ENCODE results near the gene LIPK. TPM values are rescaled to one million over a fixed set of nuclear protein-coding genes. Genes with fewer than 3 reads are reported as not detected.
A peak's percentile ranks its signal among the peaks of the same experiment; 100 is the strongest.

LIPK gene
- total and polyA plus RNA-seq, 2 of the 8 experiments (the other 6 are each of a cell fraction or from before 2014, with no cell fraction given), result not detected

DNA sequence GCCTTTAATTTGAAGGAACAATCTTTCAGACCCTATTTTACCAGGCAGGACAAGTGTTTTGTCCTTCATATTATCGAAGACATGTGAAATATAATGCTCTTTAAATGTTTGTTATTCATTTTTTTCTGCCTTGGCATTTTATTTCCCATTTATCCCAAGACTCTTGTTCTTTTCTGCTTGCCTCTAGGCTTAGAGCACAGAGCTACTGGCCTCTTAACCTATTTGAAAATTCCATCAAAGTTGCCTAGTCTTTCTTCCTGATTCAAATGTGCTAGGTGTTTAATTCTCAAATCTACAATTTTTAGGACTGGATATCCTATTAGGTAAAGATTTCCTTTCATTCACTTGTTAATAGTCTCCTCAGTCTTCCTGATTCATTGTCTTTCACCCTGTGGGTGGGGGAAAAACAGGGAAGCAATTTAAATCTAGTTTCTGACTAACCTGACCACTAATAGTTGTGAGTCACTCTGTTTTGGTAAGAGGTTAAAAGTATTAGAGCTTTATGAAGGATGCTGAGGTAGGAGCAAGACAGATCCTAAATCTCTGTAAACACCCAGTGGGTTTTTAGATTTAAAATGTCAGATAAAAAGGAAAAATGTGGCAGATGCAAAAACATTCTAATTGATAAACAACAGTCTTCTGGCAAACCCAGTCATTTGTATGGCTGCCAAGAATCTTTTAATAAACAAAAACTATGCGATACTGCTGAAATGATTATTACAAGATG is 1.5 kb downstream of the LIPK start (continued):
- TF ChIP-seq, protein P1, sequence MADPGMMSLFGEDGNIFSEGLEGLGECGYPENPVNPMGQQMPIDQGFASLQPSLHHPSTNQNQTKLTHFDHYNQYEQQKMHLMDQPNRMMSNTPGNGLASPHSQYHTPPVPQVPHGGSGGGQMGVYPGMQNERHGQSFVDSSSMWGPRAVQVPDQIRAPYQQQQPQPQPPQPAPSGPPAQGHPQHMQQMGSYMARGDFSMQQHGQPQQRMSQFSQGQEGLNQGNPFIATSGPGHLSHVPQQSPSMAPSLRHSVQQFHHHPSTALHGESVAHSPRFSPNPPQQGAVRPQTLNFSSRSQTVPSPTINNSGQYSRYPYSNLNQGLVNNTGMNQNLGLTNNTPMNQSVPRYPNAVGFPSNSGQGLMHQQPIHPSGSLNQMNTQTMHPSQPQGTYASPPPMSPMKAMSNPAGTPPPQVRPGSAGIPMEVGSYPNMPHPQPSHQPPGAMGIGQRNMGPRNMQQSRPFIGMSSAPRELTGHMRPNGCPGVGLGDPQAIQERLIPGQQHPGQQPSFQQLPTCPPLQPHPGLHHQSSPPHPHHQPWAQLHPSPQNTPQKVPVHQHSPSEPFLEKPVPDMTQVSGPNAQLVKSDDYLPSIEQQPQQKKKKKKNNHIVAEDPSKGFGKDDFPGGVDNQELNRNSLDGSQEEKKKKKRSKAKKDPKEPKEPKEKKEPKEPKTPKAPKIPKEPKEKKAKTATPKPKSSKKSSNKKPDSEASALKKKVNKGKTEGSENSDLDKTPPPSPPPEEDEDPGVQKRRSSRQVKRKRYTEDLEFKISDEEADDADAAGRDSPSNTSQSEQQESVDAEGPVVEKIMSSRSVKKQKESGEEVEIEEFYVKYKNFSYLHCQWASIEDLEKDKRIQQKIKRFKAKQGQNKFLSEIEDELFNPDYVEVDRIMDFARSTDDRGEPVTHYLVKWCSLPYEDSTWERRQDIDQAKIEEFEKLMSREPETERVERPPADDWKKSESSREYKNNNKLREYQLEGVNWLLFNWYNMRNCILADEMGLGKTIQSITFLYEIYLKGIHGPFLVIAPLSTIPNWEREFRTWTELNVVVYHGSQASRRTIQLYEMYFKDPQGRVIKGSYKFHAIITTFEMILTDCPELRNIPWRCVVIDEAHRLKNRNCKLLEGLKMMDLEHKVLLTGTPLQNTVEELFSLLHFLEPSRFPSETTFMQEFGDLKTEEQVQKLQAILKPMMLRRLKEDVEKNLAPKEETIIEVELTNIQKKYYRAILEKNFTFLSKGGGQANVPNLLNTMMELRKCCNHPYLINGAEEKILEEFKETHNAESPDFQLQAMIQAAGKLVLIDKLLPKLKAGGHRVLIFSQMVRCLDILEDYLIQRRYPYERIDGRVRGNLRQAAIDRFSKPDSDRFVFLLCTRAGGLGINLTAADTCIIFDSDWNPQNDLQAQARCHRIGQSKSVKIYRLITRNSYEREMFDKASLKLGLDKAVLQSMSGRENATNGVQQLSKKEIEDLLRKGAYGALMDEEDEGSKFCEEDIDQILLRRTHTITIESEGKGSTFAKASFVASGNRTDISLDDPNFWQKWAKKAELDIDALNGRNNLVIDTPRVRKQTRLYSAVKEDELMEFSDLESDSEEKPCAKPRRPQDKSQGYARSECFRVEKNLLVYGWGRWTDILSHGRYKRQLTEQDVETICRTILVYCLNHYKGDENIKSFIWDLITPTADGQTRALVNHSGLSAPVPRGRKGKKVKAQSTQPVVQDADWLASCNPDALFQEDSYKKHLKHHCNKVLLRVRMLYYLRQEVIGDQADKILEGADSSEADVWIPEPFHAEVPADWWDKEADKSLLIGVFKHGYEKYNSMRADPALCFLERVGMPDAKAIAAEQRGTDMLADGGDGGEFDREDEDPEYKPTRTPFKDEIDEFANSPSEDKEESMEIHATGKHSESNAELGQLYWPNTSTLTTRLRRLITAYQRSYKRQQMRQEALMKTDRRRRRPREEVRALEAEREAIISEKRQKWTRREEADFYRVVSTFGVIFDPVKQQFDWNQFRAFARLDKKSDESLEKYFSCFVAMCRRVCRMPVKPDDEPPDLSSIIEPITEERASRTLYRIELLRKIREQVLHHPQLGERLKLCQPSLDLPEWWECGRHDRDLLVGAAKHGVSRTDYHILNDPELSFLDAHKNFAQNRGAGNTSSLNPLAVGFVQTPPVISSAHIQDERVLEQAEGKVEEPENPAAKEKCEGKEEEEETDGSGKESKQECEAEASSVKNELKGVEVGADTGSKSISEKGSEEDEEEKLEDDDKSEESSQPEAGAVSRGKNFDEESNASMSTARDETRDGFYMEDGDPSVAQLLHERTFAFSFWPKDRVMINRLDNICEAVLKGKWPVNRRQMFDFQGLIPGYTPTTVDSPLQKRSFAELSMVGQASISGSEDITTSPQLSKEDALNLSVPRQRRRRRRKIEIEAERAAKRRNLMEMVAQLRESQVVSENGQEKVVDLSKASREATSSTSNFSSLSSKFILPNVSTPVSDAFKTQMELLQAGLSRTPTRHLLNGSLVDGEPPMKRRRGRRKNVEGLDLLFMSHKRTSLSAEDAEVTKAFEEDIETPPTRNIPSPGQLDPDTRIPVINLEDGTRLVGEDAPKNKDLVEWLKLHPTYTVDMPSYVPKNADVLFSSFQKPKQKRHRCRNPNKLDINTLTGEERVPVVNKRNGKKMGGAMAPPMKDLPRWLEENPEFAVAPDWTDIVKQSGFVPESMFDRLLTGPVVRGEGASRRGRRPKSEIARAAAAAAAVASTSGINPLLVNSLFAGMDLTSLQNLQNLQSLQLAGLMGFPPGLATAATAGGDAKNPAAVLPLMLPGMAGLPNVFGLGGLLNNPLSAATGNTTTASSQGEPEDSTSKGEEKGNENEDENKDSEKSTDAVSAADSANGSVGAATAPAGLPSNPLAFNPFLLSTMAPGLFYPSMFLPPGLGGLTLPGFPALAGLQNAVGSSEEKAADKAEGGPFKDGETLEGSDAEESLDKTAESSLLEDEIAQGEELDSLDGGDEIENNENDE (IDR thresholded peaks at IDR 0.05; ENCODE audit: insufficient replicate concordance, low read length), result peak; percentile 35
- TF ChIP-seq JUND (IDR thresholded peaks at IDR 0.05; ENCODE audit: low read length) (peak; percentile 19; the same call in 1 of the 2 replicates), EP300 (IDR thresholded peaks at IDR 0.05; ENCODE audit: borderline replicate concordance in 1 of 2, low read depth in 2 of 2, low read length in 2 of 2) (no peak)

All from H1 (cell line).